ENCODE results near the gene DPYSL5. TPM values are rescaled to one million over a fixed set of nuclear protein-coding genes. Genes with fewer than 3 reads are reported as not detected.

The DPYSL5 gene
- total and polyA plus RNA-seq, 9 of the 15 experiments (the other 6 are each of a cell fraction or from before 2014, with no cell fraction given) = 0.06 TPM; not detected in 8

DNA sequence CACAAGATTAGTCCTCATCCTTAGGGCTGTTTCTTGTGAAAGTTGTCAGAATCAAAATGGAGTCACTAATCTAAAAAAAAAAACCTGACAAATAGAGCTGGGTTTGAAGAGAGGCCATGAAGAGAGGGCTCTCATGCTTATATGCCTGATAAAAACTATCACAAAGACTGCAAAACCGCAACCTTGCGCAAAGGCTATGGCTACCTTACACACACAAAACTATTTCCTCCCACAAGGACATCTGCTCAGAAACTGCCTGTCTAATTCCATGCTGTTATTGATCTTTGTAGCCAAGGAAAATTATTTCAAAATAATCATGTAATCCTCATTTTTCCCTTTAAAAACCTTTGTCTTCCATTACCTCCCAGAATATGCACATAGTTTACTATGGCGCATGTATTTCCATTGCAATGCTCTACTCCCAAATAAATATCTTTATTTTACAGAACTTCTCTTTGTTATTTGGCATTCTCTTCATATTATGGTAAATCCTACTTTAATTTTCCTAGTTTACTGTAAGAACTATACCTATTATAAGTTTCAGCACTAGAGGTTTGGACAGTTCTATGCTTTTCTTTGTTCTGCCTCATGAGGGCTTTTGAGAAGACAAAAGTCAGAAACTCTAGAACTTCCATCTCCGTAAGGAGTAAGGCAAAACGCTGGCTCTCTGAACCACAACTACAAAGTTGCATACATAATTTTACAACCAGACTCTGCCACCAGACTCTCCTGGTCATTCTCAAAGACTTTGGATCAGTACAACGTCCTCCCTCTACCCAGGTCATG, 9.6 kb upstream of the DPYSL5 start (continued):
- TF ChIP-seq, protein P1, sequence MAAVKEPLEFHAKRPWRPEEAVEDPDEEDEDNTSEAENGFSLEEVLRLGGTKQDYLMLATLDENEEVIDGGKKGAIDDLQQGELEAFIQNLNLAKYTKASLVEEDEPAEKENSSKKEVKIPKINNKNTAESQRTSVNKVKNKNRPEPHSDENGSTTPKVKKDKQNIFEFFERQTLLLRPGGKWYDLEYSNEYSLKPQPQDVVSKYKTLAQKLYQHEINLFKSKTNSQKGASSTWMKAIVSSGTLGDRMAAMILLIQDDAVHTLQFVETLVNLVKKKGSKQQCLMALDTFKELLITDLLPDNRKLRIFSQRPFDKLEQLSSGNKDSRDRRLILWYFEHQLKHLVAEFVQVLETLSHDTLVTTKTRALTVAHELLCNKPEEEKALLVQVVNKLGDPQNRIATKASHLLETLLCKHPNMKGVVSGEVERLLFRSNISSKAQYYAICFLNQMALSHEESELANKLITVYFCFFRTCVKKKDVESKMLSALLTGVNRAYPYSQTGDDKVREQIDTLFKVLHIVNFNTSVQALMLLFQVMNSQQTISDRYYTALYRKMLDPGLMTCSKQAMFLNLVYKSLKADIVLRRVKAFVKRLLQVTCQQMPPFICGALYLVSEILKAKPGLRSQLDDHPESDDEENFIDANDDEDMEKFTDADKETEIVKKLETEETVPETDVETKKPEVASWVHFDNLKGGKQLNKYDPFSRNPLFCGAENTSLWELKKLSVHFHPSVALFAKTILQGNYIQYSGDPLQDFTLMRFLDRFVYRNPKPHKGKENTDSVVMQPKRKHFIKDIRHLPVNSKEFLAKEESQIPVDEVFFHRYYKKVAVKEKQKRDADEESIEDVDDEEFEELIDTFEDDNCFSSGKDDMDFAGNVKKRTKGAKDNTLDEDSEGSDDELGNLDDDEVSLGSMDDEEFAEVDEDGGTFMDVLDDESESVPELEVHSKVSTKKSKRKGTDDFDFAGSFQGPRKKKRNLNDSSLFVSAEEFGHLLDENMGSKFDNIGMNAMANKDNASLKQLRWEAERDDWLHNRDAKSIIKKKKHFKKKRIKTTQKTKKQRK (IDR thresholded peaks at IDR 0.05; ENCODE audit: borderline replicate concordance, low read depth, low read length) = no peak
- TF ChIP-seq ZNF766 (CRISPR knock-in tag; conservative IDR thresholded peaks at IDR 0.05) (peak; percentile 42; the same call in 1 of the 2 replicates), TRIM24 (IDR thresholded peaks at IDR 0.05) (no peak), JUND (IDR thresholded peaks at IDR 0.05; ENCODE audit: borderline replicate concordance, low read depth, low read length) (no peak), JUND (tag; IDR thresholded peaks at IDR 0.05; ENCODE audit: borderline replicate concordance, low read depth, low read length) (no peak), ILK (tag; IDR thresholded peaks at IDR 0.05; ENCODE audit: borderline replicate concordance, low read depth) (no peak), ZNF146 (CRISPR knock-in tag; IDR thresholded peaks at IDR 0.05; ENCODE audit: unreplicated experiment) (no peak), POLR3G (IDR thresholded peaks at IDR 0.05; ENCODE audit: extremely low read depth, insufficient read length, insufficient replicate concordance) (no peak), CSDE1 (IDR thresholded peaks at IDR 0.05) (no peak)
- TF ChIP-seq, protein P2, sequence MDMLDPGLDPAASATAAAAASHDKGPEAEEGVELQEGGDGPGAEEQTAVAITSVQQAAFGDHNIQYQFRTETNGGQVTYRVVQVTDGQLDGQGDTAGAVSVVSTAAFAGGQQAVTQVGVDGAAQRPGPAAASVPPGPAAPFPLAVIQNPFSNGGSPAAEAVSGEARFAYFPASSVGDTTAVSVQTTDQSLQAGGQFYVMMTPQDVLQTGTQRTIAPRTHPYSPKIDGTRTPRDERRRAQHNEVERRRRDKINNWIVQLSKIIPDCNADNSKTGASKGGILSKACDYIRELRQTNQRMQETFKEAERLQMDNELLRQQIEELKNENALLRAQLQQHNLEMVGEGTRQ (CRISPR knock-in tag; IDR thresholded peaks at IDR 0.05) = no peak
- TF ChIP-seq, protein P3, sequence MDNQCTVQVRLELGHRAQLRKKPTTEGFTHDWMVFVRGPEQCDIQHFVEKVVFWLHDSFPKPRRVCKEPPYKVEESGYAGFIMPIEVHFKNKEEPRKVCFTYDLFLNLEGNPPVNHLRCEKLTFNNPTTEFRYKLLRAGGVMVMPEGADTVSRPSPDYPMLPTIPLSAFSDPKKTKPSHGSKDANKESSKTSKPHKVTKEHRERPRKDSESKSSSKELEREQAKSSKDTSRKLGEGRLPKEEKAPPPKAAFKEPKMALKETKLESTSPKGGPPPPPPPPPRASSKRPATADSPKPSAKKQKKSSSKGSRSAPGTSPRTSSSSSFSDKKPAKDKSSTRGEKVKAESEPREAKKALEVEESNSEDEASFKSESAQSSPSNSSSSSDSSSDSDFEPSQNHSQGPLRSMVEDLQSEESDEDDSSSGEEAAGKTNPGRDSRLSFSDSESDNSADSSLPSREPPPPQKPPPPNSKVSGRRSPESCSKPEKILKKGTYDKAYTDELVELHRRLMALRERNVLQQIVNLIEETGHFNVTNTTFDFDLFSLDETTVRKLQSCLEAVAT (IDR thresholded peaks at IDR 0.05) = no peak
- TF ChIP-seq, protein P4, sequence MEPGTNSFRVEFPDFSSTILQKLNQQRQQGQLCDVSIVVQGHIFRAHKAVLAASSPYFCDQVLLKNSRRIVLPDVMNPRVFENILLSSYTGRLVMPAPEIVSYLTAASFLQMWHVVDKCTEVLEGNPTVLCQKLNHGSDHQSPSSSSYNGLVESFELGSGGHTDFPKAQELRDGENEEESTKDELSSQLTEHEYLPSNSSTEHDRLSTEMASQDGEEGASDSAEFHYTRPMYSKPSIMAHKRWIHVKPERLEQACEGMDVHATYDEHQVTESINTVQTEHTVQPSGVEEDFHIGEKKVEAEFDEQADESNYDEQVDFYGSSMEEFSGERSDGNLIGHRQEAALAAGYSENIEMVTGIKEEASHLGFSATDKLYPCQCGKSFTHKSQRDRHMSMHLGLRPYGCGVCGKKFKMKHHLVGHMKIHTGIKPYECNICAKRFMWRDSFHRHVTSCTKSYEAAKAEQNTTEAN (CRISPR knock-in tag; IDR thresholded peaks at IDR 0.05) = no peak
- TF ChIP-seq, protein P5, sequence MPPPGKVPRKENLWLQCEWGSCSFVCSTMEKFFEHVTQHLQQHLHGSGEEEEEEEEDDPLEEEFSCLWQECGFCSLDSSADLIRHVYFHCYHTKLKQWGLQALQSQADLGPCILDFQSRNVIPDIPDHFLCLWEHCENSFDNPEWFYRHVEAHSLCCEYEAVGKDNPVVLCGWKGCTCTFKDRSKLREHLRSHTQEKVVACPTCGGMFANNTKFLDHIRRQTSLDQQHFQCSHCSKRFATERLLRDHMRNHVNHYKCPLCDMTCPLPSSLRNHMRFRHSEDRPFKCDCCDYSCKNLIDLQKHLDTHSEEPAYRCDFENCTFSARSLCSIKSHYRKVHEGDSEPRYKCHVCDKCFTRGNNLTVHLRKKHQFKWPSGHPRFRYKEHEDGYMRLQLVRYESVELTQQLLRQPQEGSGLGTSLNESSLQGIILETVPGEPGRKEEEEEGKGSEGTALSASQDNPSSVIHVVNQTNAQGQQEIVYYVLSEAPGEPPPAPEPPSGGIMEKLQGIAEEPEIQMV (tag; conservative IDR thresholded peaks at IDR 0.05; ENCODE audit: low read depth) = no peak
- TF ChIP-seq, protein P6, sequence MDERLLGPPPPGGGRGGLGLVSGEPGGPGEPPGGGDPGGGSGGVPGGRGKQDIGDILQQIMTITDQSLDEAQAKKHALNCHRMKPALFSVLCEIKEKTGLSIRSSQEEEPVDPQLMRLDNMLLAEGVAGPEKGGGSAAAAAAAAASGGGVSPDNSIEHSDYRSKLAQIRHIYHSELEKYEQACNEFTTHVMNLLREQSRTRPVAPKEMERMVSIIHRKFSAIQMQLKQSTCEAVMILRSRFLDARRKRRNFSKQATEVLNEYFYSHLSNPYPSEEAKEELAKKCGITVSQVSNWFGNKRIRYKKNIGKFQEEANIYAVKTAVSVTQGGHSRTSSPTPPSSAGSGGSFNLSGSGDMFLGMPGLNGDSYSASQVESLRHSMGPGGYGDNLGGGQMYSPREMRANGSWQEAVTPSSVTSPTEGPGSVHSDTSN (CRISPR knock-in tag; IDR thresholded peaks at IDR 0.05; ENCODE audit: low read depth) = no peak
- TF ChIP-seq, protein P6 (tag; conservative IDR thresholded peaks at IDR 0.05; ENCODE audit: low read depth) = no peak

Data from K562 (cell line).